Medulla oblongata (tissue), 1 donor: ENCODE measurements around the gene NHSL1.

Experiments
- DNase-seq: peaks from one replicate; pipeline ENCODE4 v3.0.0-alpha.2; 2015; ENCODE audit errors: extremely low spot score

NHSL1 gene

DNA sequence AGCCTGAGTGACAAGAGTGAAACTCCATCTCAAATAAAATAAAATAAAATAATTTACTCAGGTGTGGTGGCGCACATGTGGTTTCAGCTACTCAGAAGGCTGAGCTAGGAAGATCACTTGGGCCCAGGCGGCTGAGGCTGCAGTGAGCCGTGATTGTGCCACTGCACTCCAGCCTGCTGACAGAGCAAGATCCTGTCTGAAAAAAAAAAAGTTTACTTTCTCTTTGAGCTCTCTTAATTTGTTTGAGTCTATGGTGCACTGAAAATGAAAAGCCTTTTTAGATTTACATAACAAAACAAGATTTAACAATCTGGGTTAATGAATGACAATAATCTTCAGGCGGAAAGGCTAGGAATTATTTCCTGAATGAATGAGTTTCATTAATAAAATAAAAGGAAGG is 23.3 kb upstream of the NHSL1 start:
- DNase-seq: no peak

DNA sequence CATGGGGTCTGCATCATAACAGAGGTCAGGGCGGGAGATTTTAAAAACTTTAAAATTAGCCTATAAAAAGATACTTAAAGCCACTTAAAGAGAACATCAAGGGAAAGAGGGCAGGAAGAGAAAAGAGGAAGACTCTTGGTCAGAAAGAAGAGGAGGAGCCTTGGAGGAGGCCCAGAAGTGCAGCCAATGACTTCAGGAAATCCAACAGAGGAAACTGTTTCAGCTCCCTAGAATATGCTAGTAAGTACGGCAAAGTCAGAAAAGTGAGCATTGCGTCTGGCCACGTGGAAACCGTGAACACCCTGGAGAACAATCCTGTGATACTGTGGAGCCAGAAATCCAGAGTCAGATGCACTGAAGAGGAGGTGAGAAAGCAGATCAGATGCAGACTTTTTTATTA is 22.5 kb upstream of the NHSL1 start:
- peak; percentile 80 for DNase-seq

DNA sequence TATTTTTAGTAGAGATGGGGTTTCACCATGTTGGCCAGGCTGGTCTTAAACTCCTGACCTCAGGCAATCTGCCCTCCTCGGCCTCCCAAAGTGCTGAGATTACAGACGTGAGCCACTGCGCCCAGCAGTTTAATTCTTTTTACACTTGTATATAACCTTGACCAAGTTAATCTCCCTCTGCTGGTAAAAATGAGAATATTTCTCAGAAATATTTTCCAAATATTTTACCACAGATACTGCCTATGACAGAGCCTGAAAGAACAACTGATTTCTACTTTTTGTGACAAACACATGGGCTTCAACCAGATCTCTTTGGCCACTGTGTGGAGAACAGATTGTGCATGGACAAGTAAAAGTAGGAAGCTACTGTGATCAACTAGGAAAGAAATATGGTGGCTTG is 21.2 kb upstream of the NHSL1 start:
- DNase-seq: no peak

DNA sequence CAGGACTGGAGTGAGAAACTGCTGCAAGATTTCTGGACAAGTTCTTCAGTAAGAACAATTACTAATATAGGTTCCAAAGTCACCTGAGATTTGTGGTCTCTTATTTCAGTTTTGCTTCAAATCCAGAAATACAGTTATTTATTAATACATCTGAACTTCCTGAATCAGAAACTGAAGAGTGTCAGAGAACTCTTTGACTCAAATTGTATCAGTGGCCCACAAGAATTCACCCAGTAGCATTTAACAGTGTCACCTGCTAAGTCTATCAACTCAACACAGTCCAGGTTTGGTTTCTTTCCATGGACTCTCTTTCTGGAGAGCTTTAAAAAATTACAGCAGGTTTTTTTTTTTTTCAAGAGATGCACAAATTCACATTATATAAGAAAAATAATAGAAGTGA is 18.8 kb upstream of the NHSL1 start:
- DNase-seq: no peak

DNA sequence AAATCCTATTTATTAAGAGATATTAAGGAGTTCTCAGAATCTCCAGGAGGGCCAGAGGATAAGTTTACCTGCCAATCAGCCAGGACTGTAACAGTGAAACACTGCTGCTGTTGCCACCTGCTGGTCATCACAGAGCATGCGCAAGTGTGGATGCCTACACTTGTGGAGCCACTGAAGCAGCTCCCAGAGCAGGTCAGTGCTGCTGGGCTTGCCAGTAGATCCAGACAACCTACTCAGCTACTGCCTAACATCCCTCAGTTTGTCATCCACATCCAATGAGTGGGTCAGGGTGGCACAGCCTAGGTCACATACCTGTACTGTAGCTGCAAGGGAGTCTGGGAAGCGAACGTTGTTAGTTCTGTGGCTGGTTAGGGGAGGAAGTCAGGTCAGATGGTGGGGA is 18.3 kb upstream of the NHSL1 start:
- no peak for DNase-seq

DNA sequence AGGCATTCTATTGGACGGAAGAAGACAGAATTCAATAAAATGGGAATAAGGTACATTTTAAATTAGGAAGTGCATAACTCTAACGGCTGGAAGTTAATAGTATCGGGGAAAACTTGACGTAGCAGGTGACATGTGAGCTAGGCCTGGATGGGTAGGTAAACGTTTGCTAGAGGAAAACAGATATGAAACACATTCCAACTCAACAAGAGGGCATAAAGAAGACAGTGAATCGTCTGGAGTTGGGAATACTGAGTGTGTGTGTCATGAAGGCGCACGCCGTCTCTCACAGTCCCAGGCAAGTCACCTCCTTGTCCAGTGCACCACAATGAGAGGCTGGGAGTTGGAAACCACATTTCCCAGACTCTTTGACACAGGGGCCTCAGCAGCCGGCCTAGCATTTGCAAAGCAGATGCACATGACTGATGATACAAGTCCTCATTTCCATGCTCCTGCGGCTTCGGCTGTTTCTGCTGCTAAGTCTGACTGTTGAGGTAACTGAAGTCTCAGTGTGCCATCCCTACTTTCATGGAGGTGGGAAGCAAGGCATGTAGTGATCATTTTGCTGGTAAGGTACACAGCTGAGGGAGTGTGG is 16.5 kb upstream of the NHSL1 start:
- no peak for DNase-seq

DNA sequence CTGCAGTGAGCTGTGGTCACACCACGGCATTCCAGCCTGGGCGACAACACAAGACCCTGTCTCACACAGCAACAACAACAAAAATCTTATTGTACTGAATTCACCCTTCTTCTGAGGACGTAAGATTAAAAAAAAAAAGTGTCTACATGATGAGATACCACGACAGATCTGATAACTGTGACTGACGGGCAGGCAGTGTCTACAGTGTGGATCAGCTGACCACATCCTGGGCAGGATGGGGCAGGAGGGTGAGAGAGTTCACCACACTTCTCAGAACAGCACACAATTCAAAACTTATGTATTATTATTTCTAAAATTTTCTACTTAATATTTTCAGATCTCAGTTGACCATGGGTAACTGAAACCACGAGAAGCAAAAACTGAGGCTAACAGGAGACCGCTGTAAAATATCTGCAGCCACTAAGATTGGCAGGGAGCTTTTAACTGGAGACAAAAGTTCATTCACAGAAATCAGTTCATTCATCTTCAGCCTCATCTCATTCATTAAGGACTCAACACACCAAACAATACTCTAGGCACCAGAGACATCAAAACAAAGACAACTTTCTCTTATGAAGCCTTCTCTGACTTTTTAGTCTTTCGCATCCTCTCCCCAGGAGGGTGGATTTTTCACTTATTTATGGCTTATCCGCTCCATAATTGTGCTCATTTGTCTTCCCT is 15.7 kb upstream of the NHSL1 start:
- DNase-seq: no peak

DNA sequence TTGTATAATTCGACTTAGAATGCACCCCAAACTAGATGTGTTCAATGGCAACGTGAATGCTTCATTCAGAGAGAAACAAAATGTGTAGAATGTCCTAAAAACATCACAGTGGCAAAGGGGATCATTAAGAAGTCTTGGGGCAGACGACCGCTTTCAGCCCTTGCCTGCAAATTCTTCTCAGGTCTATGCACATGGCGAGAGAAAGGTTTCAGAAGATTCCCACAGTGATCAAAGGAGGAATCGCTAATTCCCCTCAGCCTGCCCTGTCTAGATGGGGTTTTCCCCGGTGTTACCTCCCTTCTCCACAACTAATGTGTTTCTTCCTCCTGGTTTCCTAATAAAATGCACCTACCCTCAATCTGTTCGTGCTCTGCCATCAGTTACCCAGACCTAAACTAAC is 13.3 kb upstream of the NHSL1 start:
- no peak for DNase-seq

DNA sequence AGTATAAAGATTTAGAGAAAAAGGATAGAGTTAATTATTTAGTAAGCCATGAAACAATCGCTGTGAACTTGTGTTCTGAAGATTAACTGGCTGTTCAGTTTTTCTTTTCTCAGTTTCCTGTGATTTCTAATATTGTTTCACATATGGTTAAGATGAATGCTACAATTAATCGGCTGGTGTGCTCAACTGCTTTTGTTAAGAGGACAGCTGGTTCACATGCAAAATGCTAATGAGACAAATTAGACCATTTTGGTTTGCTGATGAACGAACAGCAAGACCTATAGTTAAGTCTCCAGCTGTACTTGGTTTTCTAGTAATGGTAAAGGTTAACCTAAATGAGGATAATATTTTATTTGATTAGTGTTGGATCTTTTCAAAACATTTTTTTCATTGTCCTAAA is 10.8 kb upstream of the NHSL1 start:
- DNase-seq: no peak

DNA sequence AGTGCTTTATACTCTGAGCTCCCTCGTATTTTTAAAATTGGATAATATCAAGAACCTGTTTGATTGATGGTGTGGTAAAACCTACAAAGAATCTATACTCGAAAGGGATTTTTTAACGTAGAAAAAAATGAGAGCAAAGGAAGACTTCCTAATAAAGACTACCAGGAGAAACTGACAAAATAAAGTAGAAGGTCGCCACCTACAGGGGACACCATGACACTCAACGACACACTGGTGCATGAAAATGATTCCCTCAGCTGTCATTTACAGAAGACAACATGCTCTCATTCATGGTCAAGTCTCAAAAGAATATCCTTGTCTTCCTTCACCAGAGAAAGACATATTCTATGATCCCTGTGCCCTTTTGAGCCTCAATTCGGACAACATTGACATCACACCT is 10.1 kb upstream of the NHSL1 start:
- peak; percentile 74 for DNase-seq

DNA sequence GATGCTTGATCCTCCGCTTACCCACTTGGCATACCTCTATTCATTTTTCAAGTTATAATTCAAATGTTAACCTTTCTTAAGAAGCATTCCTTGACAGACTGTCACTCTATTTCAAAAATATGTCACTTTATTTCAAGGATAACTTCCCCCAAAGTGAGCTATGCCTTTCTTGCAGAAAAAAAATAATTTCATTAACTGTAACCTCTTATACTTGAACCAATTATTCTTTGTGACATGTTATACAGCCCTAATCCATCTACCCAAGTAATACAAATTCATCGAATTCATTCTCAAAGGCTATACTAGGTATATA is 9.3 kb upstream of the NHSL1 start:
- DNase-seq: no peak

DNA sequence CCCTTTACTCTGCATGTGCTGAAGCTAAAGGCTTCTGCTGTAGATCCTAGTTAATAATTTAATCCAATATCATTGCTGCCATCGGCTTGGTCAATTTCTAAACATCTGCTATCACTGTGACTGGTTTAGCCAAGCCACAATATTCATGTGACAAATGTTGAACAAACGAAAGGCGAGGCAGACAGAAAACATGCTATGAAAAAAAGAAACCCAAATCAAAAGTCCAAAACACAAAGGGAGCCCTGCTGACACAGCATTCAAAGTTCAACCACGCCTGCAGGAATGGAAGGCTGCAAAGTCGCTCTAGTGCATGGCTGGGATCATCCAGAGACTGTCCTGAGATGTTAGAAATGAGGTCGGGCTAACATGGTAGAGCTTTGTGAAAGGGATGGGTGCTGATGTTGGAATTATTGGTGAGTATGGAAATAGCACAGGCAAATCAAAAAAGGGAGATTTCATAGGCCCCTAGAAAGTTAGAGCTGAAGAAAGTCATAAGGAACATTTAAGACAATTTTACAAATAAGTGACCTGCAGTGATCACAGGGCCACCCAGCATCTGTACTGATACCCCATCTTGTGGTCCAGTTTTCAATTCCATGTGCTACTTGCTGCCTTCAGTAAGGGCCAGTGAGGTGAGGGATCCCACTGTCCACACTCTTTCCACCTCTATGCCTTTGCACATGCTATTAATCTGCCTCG is 8.8 kb upstream of the NHSL1 start:
- DNase-seq: no peak

DNA sequence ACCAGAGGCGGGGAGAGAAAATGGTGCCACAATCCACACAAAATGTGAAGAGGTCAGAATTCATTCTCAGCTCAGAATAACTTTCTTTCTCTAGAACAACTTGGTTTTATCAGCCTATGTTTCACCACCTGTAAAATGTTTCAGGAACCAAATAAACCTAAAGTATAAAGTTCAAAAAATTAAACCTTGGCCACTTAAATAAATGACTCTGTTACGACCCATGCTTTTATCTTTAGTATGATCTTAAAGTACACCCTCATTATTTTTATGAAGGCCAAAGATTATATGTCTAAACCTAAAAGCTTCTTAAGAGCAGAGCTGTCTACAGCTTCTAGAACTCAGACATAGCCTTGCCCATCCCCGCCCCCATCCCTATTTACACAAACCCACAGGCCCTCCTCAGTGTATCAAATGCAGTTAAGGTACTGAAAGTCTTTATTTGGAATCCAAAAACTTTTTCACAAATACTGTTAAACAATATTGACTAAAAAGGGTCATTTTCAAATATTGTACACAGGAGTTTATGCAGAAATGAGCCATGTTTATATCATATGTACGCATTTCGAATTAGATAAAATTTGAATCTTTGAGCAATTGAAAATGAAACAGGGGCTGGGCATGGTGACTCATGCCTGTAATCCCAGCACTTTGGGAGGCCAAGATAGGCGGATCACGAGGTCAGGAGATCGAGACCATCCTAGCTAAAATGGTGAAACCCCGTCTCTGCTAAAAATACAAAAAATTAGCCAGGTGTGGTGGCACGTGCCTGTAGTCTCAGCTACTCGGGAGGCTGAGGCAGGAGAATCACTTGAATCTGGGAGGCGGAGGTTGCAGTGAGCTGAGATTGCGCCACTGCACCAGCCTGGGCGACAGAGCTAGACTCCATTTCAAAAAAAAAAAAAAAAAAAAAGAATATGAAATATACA is 5.7 kb upstream of the NHSL1 start:
- DNase-seq: no peak

DNA sequence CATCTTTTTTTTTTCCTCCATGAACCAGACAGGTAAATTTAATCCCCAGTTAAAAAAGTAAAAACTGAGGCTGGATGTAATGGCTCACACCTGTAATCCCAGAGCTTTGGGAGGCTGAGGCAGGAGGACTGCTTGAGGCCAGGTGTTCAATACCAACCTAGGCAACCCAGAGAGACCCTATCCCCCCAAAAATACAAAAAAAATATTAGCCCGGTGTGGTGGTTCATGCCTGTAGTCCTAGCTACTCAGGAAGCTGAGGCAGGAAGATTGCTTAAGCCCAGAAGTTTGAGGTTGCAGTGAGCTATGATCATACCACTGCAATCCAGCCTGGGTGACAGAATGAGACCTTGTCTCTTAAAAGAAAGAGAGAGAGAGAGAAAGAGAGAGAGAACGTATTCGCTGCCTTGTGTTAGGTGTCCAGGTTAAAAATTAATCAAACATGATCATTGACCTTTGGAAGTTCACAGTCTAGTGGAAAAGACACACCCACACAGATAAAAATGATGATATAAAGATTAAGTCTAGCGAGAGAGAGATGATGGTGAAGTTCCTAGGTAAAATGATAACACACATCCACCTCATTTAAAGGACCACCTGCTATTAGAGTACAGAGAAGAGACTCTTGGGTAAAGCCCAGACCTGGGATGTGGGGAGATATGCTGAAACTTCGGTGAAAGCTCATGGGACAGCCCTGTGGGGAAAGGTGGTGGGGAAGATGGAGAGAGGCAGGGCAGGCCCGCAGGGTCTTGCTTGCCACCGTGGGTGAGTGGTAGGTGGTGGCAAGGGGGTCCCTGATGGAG is 4.8 kb upstream of the NHSL1 start:
- no peak for DNase-seq

DNA sequence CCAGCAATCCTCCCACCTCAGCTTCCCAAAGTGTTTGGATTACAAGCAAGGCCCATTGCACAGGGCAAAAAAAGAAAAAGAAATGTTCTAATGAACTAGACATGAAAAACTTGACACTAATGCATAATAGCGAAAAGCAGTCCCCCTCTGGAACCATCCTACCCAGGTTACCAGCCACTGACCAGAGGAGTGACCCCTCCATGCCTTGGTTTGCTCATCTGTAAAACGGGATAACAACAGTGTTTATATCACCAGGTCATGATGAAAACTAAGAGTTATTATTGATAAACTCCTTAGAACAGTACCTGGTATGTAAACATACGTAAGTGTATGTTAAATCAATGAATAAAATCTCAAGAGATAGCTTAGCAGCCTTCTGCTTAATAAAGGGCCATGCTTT is 3.3 kb upstream of the NHSL1 start:
- DNase-seq: no peak

DNA sequence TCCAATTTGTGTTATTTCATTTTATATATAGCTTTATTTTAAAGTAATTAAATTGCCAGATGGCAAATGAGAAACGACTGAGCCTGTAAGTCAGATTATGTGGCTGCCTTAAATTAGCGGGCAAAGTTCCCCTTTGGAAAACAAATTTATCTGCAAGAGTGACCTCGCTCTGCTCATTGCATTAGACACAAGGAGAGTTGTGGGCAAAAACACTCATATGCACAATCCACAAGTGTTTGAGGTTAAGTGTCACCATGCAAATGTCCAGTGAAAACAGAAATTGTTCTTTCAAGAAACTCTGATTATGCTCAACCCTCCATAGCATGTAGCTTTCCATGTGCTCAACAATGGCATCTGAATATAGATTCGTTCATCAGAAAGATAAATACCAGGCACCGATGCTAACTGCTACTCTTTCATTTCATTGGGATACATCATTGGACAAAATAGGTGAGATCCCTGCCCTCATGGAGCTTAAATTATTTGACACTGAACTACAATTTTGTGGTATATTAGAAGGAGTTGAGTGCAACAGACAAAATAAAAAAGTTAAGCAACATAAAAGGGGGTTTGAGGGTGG is 1.7 kb upstream of the NHSL1 start:
- DNase-seq: no peak

DNA sequence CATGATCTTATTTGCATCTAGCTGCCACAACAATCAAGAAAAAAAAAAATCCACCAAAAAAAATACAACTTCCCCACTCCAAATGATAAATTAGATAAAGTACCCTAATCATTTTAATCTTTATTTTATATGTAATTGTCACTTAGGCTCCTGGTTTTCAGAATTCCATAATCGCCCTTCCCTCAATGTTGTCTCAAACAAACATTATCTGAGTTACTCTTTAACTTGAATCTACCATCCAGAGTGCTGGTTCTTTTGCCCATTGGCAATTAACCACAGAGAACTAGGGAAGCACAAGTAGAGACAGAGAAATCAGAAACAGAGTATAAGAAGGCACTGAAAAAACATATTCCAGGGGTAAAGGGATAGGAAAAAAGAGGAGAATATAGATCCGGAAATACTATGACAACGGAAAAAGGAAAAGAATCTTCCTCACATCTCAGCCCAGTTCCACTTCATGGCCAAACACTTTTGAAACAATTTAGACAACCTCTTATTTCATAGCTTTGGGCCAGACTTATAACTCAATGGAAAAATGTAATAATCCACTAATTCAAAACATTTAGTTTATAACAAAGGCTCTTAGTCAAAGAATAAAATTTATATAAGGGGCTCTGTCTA is 861 bp upstream of the NHSL1 start:
- DNase-seq: no peak

DNA sequence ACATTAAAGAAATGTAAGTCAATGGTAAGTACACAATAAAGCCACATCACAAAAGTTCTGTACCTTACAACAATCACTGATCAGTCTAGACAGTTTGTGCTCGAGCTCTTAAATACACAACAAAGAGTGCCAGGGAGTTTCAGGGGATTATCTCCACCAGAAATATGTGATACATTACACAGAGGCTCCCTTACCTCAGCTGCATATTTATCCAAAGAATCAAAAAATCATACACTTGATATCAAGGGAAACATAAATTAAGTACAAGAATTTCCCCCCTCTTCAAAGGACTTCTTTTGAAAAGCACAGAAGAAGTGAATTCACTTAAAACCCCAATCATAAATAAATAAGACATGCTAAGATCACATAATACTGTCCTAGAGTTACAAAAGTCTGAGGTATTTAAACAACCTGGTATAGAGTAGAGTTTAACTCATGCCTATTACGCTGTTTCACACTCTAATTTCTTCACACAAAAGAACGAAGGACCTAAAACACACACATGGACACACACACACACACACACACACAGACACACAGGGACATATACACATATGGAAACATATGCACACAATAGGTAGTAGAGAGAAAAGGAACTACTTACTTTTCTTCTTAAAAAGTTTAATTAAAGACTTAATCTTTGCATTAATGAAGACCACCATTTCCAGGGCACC is 528 bp downstream of the NHSL1 start:
- no peak for DNase-seq

DNA sequence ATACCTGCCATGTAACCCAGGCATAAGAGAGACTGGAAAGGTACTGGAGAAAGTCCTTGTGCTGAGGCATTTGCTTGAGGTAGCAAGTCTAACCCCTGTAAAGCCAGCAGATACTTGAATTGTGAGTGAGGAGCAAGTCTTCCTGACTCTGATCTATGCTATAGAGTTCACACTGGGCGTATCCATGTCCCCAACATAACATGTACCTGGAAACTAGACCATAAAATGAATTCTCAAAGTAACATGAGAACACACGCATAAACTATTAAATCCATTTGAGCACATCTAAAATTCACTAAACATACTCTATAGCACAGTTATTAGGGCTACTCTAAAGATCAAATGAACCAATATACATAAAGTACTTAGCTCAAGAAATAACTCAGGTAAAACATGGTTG is 2.0 kb downstream of the NHSL1 start:
- no peak for DNase-seq

DNA sequence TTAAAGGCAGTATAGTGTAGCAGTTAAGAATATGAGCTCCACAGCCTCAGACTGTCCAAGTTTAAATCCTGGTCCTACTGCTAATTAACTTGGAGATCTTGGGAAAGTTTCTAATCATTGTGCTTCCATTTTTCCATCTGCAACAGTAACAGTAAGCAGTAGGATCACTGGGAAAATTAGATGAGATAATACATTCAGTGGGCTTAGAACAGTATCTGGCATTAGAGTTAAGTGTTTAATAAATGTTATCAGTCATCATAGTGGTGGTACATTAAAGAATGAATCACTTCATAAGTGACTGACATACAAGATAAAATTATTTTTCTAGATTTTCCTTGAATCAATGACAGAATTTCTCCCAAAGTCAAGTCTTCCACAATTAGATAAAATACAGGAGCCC is 5.0 kb downstream of the NHSL1 start:
- DNase-seq: no peak
